Measurements from ENCODE around the gene KRT15. TPM values are rescaled to one million over a fixed set of nuclear protein-coding genes. Genes with fewer than 3 reads are reported as not detected.

Gene KRT15
- total and polyA plus RNA-seq, 2 of the 8 experiments (the other 6 are each of a cell fraction or from before 2014, with no cell fraction given): 0.11 to 0.13 TPM

DNA sequence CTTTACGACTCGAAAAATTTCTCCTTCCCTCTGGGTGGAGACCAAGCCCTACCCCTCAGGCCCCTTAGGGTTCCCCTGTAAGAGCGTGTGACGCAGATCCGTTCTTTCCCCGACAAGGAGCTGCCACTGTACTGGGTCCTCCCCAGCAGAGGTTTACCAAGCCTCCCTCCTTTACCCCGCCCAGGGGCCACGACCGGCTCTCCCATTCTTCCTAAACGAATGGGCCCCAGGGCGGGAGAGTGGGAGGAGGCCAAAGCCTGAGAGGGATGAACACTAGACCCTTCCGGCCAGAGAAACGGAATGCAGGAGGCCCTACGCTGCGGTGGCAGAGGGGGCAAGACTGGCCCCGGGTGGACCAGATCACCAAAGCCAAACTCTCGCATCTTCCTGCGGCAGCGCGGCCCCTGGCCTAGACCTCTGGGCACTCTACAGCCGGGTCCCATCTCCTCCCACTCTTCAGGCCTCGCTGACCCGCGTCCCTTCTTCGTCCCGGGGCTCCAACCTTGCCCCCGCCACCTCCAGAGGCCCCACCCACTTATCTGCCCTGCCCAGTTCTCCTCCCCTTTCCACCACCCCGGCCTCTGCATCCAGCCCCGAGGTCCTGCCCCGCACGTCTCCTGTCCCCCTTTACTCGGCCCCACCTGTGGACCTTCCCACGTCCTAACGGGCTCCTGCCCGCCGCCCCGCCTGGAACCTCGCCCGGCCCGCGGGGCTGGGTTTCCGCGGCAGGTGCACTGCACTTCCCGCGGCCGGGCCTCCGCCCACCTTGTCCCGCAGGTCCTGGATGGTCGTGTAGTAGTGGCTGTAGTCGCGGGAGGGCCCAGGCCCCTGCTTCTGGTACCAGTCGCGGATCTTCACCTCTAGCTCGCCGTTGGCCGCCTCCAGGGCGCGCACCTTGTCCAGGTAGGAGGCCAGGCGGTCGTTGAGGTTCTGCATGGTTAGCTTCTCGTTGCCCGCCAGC is 8.7 kb upstream of the KRT15 start:
- peaks cover 12 to 37% (median 19%) of the 10 kb centered on the region in 4 experiments for H3K36me3 ChIP-seq (ENCODE audit: control insufficient read depth in 2 of 4, insufficient read depth in 4 of 4, low read length in 3 of 4)
- peak overlapping the region; percentile 95 for H2BK5ac ChIP-seq (ENCODE audit: low read depth, low read length)
- no peak overlapping the region for H2BK120ac ChIP-seq (replicated peaks; ENCODE audit: low read depth, low read length)
- H3K4me2 ChIP-seq (ENCODE audit: insufficient read depth in 1 of 2, low read depth in 2 of 2, low read length in 2 of 2): peak overlapping the region; percentile 74 to 77
- peak overlapping the region; percentile 65 to 89 (median 86) for H3K9ac ChIP-seq (replicated peaks in 1 of 4; ENCODE audit: extremely low read depth in 1 of 4, low read depth in 3 of 4, low read length in 3 of 4)
- FAIRE-seq (no peak), DNase-seq (ENCODE audit: low read depth in 1 of 2, low spot score in 2 of 2) (peak in 1 of 2 experiments; percentile 73)
- no peak overlapping the region for H3K14ac ChIP-seq (ENCODE audit: insufficient read length)
- no peak overlapping the region for H3K4ac ChIP-seq (replicated peaks; ENCODE audit: insufficient read length, low read depth, low read length)
- H3K9me3 ChIP-seq (ENCODE audit: insufficient read depth in 2 of 2, low read depth in 1 of 2, low read length in 1 of 2): no peaks in the 10 kb centered on the region
- H3K4me3 ChIP-seq (ENCODE audit: extremely low read depth in 1 of 4, insufficient read depth in 2 of 4, low read depth in 3 of 4, low read length in 4 of 4): peak overlapping the region; percentile 71 to 89 (median 78)
- H2BK20ac ChIP-seq (ENCODE audit: low read length): no peak overlapping the region
- H2BK15ac ChIP-seq (ENCODE audit: low read length): no peak overlapping the region
- H2AFZ ChIP-seq (ENCODE audit: low read length): no peak overlapping the region
- peaks cover 6% of the 10 kb centered on the region; the same call in 1 of the 2 replicates for H3K23me2 ChIP-seq (ENCODE audit: low read depth, low read length)
- peaks cover 0 to 13% of the 10 kb centered on the region in 2 experiments; a peak in 3 of 4 replicates for H3K79me2 ChIP-seq (ENCODE audit: control insufficient read depth in 1 of 2, insufficient read depth in 2 of 2, low read length in 2 of 2)
- peak overlapping the region; percentile 65 for H4K5ac ChIP-seq (ENCODE audit: insufficient read length, low read depth, low read length)
- peak overlapping the region; percentile 96 for H4K8ac ChIP-seq (ENCODE audit: extremely low read depth, insufficient read depth, low read length)
- H3K79me1 ChIP-seq (ENCODE audit: low read depth, low read length): peaks cover 5% of the 10 kb centered on the region; the same call in 1 of the 2 replicates
- POLR2A ChIA-PET (ENCODE audit: partially characterized antibody): interaction anchor here (0.9 to 11.0 kb wide), 36 partner anchors 9 to 164 kb away, joined by 3 to 293 read pairs (median 6); partner anchors contain the start of genes EIF1, KRT13, KRT14 and KRT15
- H4K20me1 ChIP-seq (replicated peaks in 1 of 2; ENCODE audit: control insufficient read depth in 1 of 2, insufficient read depth in 2 of 2, low read length in 2 of 2): peaks cover 4 to 12% of the 10 kb centered on the region in 2 experiments
- H4K91ac ChIP-seq (replicated peaks; ENCODE audit: insufficient read length, low read length): peak overlapping the region; percentile 45
- peak overlapping the region; percentile 84 for H3K27ac ChIP-seq (ENCODE audit: low read depth, low read length)
- H3K4me1 ChIP-seq (replicated peaks in 1 of 4; ENCODE audit: control insufficient read depth in 3 of 4, insufficient read depth in 4 of 4, low read length in 3 of 4): peaks cover 2 to 20% (median 13%) of the 10 kb centered on the region in 4 experiments
- CTCF ChIA-PET (ENCODE audit: partially characterized antibody): interaction anchor here (0.7 to 7.4 kb wide), 16 partner anchors 11 to 184 kb away, joined by 3 to 79 read pairs (median 3); no protein-coding TSS in a partner anchor
- WGBS, 2 experiments (ENCODE audit: extremely low coverage in 1 of 2, insufficient coverage in 1 of 2, insufficient read length in 1 of 2, insufficient replicate concordance in 2 of 2, low coverage in 1 of 2, low lambda C conversion rate in 2 of 2, missing lambda C conversion rate in 1 of 2): 4% methylated on average over 51 of the region's 62 CpGs; no CpG with 5 or more reads in 1 of the 2 experiments
- peak overlapping the region; percentile 93 for H3K18ac ChIP-seq (ENCODE audit: extremely low read depth, low read length)
- no peak overlapping the region for H2AK5ac ChIP-seq (ENCODE audit: low read depth, low read length)
- H3K23ac ChIP-seq (ENCODE audit: insufficient read length): no peak overlapping the region
- peak overlapping the region; percentile 40 for H3K56ac ChIP-seq (replicated peaks; ENCODE audit: insufficient read length, low read depth, low read length)
- no peaks in the 10 kb centered on the region for H3K27me3 ChIP-seq (replicated peaks in 1 of 4; ENCODE audit: control insufficient read depth in 3 of 4, extremely low read depth in 1 of 4, insufficient read depth in 3 of 4, low read length in 3 of 4)
- H2BK12ac ChIP-seq (ENCODE audit: low read depth, low read length): peak overlapping the region; percentile 69; the same call in 1 of the 2 replicates
- TF ChIP-seq PHF8 (conservative IDR thresholded peaks at IDR 0.05; ENCODE audit: low read depth, low read length) (no peak), JUND (IDR thresholded peaks at IDR 0.05; ENCODE audit: low read length) (no peak), TAF7 (optimal IDR thresholded peaks at IDR 0.05; ENCODE audit: borderline replicate concordance, low read depth, low read length) (peak; percentile 23), BRCA1 (IDR thresholded peaks at IDR 0.05; ENCODE audit: low read depth, low read length) (no peak), POLR2A (IDR thresholded peaks at IDR 0.05; ENCODE audit: control extremely low read depth in 1 of 2, low read depth in 2 of 2, low read length in 2 of 2) (peak in 1 of 2 experiments; percentile 82; a peak in 2 of 3 replicates), HDAC6 (IDR thresholded peaks at IDR 0.05; ENCODE audit: low read depth, low read length) (no peak), ASH2L (IDR thresholded peaks at IDR 0.05; ENCODE audit: low read length) (peak; percentile 17), CREB1 (IDR thresholded peaks at IDR 0.05) (no peak), TCF12 (IDR thresholded peaks at IDR 0.05; ENCODE audit: low read depth, low read length) (no peak), POU5F1 (IDR thresholded peaks at IDR 0.05; ENCODE audit: low read depth, low read length) (no peak)
- TF ChIP-seq, protein P1, sequence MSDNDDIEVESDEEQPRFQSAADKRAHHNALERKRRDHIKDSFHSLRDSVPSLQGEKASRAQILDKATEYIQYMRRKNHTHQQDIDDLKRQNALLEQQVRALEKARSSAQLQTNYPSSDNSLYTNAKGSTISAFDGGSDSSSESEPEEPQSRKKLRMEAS (IDR thresholded peaks at IDR 0.05): 0 out of 2 replicates have a peak, but pooled peaks have one; percentile 14
